Measurements from ENCODE around the gene SETD3. TPM values are rescaled to one million over a fixed set of nuclear protein-coding genes. Genes with fewer than 3 reads are reported as not detected.

SETD3 gene
- total RNA-seq, 2 donors from 2014 or later = 57.8 to 68.1 TPM

GRCh38 chr14:99391671-99392070, 89.0 kb downstream of the SETD3 start:
- Histone ChIP-seq H3K4me1 (ENCODE audit: control insufficient read depth, insufficient read depth, low read length) (no peaks in the 10 kb centered on the region), H3K4me3 (ENCODE audit: low read length) (no peak overlapping the region), H3K27me3 (ENCODE audit: control insufficient read depth, insufficient read depth, low read length, poor library complexity, severe bottlenecking) (no peaks in the 10 kb centered on the region), H3K9ac (ENCODE audit: extremely low read depth, low read length, poor library complexity, severe bottlenecking) (no peak overlapping the region), H3K36me3 (ENCODE audit: control insufficient read depth, insufficient read depth, low read length) (peaks cover 10% of the 10 kb centered on the region), H3K9me3 (ENCODE audit: control insufficient read depth, low read length) (no peaks in the 10 kb centered on the region), H3K27ac (ENCODE audit: low read depth, low read length) (no peak overlapping the region)
- no peak for TF ChIP-seq CTCF (conservative IDR thresholded peaks at IDR 0.05)
- Mint-ChIP-seq H3K36me3 (ENCODE audit: low read depth) (peaks cover 9% of the 10 kb centered on the region), H3K27me3 (ENCODE audit: insufficient read depth) (no peaks in the 10 kb centered on the region), H3K4me1 (peaks cover 11% of the 10 kb centered on the region), H3K4me3 (no peak overlapping the region), H3K9me3 (no peaks in the 10 kb centered on the region), H3K27ac (no peak overlapping the region)
- WGBS, 2 experiments (ENCODE audit: insufficient coverage in 1 of 2, insufficient read length in 1 of 2) = 82 to 83% methylated on average over 10 to 13 of the region's 13 CpGs
- no peak for DNase-seq

- Mint-ChIP-seq H3K27ac (no peak overlapping the region), H3K36me3 (ENCODE audit: low read depth) (peaks cover 2% of the 10 kb centered on the region), H3K4me1 (peaks cover under 1% of the 10 kb centered on the region), H3K4me3 (no peak overlapping the region), H3K27me3 (ENCODE audit: insufficient read depth) (peaks cover 9% of the 10 kb centered on the region), H3K9me3 (no peaks in the 10 kb centered on the region)
- DNase-seq = peak; percentile 92
- Histone ChIP-seq H3K36me3 (ENCODE audit: control insufficient read depth, insufficient read depth, low read length) (no peaks in the 10 kb centered on the region), H3K4me1 (ENCODE audit: control insufficient read depth, insufficient read depth, low read length) (no peaks in the 10 kb centered on the region), H3K27me3 (ENCODE audit: control insufficient read depth, insufficient read depth, low read length, poor library complexity, severe bottlenecking) (no peaks in the 10 kb centered on the region), H3K9ac (ENCODE audit: extremely low read depth, low read length, poor library complexity, severe bottlenecking) (no peak overlapping the region), H3K4me3 (ENCODE audit: low read length) (no peak overlapping the region), H3K27ac (ENCODE audit: low read depth, low read length) (no peak overlapping the region), H3K9me3 (ENCODE audit: control insufficient read depth, low read length) (no peaks in the 10 kb centered on the region)
- WGBS, 2 experiments (ENCODE audit: insufficient coverage in 1 of 2, insufficient read length in 1 of 2) = 46 to 52% methylated on average over 15 to 24 of the region's 24 CpGs
- TF ChIP-seq CTCF (conservative IDR thresholded peaks at IDR 0.05) = peak; percentile 97
These were observed 91.4 kb downstream of the SETD3 start for GRCh38 chr14:99389174-99389826.

- no peaks in the 10 kb centered on the region for H3K36me3 ChIP-seq (ENCODE audit: control insufficient read depth, insufficient read depth, low read length)
- Mint-ChIP-seq H3K27me3 (ENCODE audit: insufficient read depth) (peaks cover 11% of the 10 kb centered on the region), H3K27ac (no peak overlapping the region), H3K4me1 (no peaks in the 10 kb centered on the region), H3K9me3 (no peaks in the 10 kb centered on the region), H3K36me3 (ENCODE audit: low read depth) (no peaks in the 10 kb centered on the region), H3K4me3 (no peak overlapping the region)
- no peak for TF ChIP-seq CTCF (conservative IDR thresholded peaks at IDR 0.05)
- no peaks in the 10 kb centered on the region for H3K4me1 ChIP-seq (ENCODE audit: control insufficient read depth, insufficient read depth, low read length)
- no peak for DNase-seq
- no peaks in the 10 kb centered on the region for H3K27me3 ChIP-seq (ENCODE audit: control insufficient read depth, insufficient read depth, low read length, poor library complexity, severe bottlenecking)
- WGBS, 2 experiments (ENCODE audit: insufficient coverage in 1 of 2, insufficient read length in 1 of 2) = 93 to 95% methylated on average over 11 to 12 of the region's 12 CpGs
- no peak overlapping the region for H3K27ac ChIP-seq (ENCODE audit: low read depth, low read length)
- H3K4me3 ChIP-seq (ENCODE audit: low read length) = no peak overlapping the region
- no peak overlapping the region for H3K9ac ChIP-seq (ENCODE audit: extremely low read depth, low read length, poor library complexity, severe bottlenecking)
- H3K9me3 ChIP-seq (ENCODE audit: control insufficient read depth, low read length) = no peaks in the 10 kb centered on the region
These were observed 92.4 kb downstream of the SETD3 start for GRCh38 chr14:99388286-99388685.
